Astrocyte (in vitro differentiated cells and primary cell): Measurements from ENCODE around the gene BRICD5. TPM values are rescaled to one million over a fixed set of nuclear protein-coding genes. Genes with fewer than 3 reads are reported as not detected.

ENCODE experiments used
- DNase-seq: peaks from one replicate; pipeline ENCODE4 v3.0.0-alpha.2; 2010; ENCODE audit warnings: low read depth
- FAIRE-seq: peaks from 2 replicates; lab custom pipeline; 2011; peaks lifted over from hg19 to GRCh38; lab: Jason Lieb, UNC
- H2AFZ ChIP-seq: 2 replicates; pipeline ENCODE4 v1.6.0; 2012; ENCODE audit warnings: low read depth, low read length, inconsistent platforms
- H3K27ac ChIP-seq: 2 replicates; pipeline ENCODE4 v1.5.1; 2011; ENCODE audit warnings: low read depth, low read length, inconsistent platforms
- H3K27me3 ChIP-seq: 2 replicates; pipeline ENCODE4 v1.6.0; 2011; ENCODE audit warnings: low read length, inconsistent platforms; ENCODE audit not compliant: insufficient read depth
- H3K36me3 ChIP-seq: 2 replicates; pipeline ENCODE4 v1.5.1; 2011; ENCODE audit warnings: low read length, inconsistent platforms; ENCODE audit not compliant: insufficient read depth
- H3K4me1 ChIP-seq: 2 replicates; pipeline ENCODE4 v1.5.1; 2011; ENCODE audit warnings: low read length, inconsistent platforms; ENCODE audit not compliant: insufficient read depth
- H3K4me2 ChIP-seq: 2 replicates; pipeline ENCODE4 v1.6.0; 2012; ENCODE audit warnings: low read length, inconsistent platforms
- H3K4me3 ChIP-seq: 2 replicates; pipeline ENCODE4 v1.5.1; 2011; ENCODE audit warnings: low read depth, mild to moderate bottlenecking, low read length, inconsistent platforms; ENCODE audit not compliant: insufficient read depth
- H3K79me2 ChIP-seq: 2 replicates; pipeline ENCODE4 v1.6.0; 2012; ENCODE audit warnings: mild to moderate bottlenecking, low read length, inconsistent platforms; ENCODE audit not compliant: insufficient read depth
- H3K9ac ChIP-seq: 2 replicates; pipeline ENCODE4 v1.6.0; 2012; ENCODE audit warnings: mild to moderate bottlenecking, low read length, inconsistent platforms
- H3K9me3 ChIP-seq: 2 replicates; pipeline ENCODE4 v1.5.1; 2012; ENCODE audit warnings: low read depth, mild to moderate bottlenecking, low read length, inconsistent platforms; ENCODE audit not compliant: insufficient read depth
- H4K20me1 ChIP-seq: 2 replicates; pipeline ENCODE4 v1.6.0; 2012; ENCODE audit warnings: low read length, inconsistent platforms; ENCODE audit not compliant: insufficient read depth
- H3K27ac Mint-ChIP-seq: one replicate; pipeline ENCODE4 v1.8.0; 2021; ENCODE audit warnings: mild to moderate bottlenecking, mixed read lengths; ENCODE audit not compliant: unreplicated experiment
- H3K27me3 Mint-ChIP-seq: one replicate; pipeline ENCODE4 v1.8.0; 2021; ENCODE audit warnings: low read depth, mixed read lengths; ENCODE audit not compliant: unreplicated experiment
- H3K36me3 Mint-ChIP-seq: one replicate; pipeline ENCODE4 v1.8.0; 2021; ENCODE audit warnings: low read depth, mixed read lengths; ENCODE audit not compliant: unreplicated experiment
- H3K4me1 Mint-ChIP-seq: one replicate; pipeline ENCODE4 v1.8.0; 2021; ENCODE audit warnings: low read depth, mixed read lengths; ENCODE audit not compliant: unreplicated experiment
- H3K4me3 Mint-ChIP-seq: one replicate; pipeline ENCODE4 v1.8.0; 2021; ENCODE audit warnings: mild to moderate bottlenecking, moderate library complexity, mixed read lengths; ENCODE audit not compliant: unreplicated experiment
- H3K9me3 Mint-ChIP-seq: one replicate; pipeline ENCODE4 v1.8.0; 2021; ENCODE audit warnings: mild to moderate bottlenecking, mixed read lengths; ENCODE audit not compliant: unreplicated experiment
- EZH2 ChIP-seq: IDR thresholded peaks from 2 replicates; pipeline ENCODE4 v1.6.1; 2012; ENCODE audit warnings: mild to moderate bottlenecking, low read length, inconsistent platforms; ENCODE audit not compliant: insufficient read depth
- total RNA-seq: library from RNA; stranded (reverse); gene quantifications from 2 replicates; pipeline ENCODE4 v1.2.1, GENCODE V29; 2021
- TF ChIP-seq, protein P1 (sequence below): IDR thresholded peaks from 2 replicates; pipeline ENCODE4 v1.5.1; 2011; ENCODE audit warnings: low read depth, mild to moderate bottlenecking, inconsistent platforms, low read length, moderate library complexity; ENCODE audit not compliant: insufficient read depth

Gene BRICD5
- total RNA-seq, 1 donor from 2014 or later = 6.4 TPM

DNA sequence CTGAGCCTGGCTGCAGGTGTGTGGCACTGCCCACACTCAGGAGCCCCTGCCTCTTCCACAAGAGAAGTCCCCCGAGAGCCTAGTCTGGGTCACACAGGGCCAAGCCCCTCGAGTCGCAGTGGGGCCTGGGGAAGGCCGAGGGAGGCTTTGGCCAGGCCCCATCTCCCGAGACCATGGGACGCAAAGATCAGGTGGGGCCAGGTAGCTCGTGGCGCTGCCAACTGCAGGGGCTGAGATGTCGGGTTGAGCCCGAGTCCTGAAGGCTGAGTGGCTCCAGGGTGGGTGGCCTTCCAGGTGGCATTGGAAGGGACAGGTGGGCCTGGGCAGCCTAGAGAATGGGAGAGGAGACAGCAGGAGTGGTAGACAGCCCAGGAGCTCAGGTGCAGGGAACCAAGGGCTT is 48.8 kb downstream of the BRICD5 start:
- H3K27ac ChIP-seq = no peak overlapping the region

DNA sequence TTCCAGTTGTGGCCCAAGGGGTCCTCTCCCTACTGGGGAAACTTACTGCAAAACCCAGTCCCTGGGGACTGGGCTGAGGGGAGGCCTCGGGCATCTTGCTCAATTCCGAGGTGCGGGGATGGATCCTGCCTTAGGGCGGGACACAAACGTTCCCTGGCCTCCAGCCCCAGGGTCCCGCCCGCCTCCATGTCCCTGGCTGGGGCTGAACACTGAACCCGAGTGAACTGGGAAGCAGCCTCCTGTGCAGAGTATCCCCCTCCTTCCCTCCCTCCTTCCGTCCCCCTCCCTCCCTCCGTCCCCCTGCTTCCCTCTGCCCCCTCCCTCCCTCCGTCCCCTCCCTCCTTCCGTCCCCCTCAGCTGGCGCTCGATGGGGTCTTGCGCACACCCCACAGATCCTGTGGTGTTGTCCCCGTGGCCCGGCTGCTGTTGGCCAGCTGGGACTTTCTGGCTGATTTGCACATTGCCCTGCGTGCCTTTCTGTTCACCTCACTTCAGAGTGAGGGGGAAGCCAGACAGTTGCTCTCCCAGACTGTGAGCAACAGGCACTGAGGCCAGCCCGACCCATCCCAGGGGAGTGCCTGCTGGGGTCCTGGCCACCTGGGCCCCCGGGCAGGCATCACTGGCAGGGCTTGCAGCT is 49.6 kb downstream of the BRICD5 start:
- Mint-ChIP-seq H3K4me3 (no peak overlapping the region), H3K4me1 (peaks cover 19% of the 10 kb centered on the region), H3K27ac (no peak overlapping the region), H3K27me3 (no peaks in the 10 kb centered on the region), H3K9me3 (no peaks in the 10 kb centered on the region), H3K36me3 (no peaks in the 10 kb centered on the region)
- peaks cover 50% of the 10 kb centered on the region for H3K4me1 ChIP-seq
- no peaks in the 10 kb centered on the region for H3K27me3 ChIP-seq
- peaks cover 94% of the 10 kb centered on the region for H3K79me2 ChIP-seq
- H3K9ac ChIP-seq = peak overlapping the region; percentile 52
- no peak overlapping the region for H2AFZ ChIP-seq
- DNase-seq = peak; percentile 52
- TF ChIP-seq, protein P1, sequence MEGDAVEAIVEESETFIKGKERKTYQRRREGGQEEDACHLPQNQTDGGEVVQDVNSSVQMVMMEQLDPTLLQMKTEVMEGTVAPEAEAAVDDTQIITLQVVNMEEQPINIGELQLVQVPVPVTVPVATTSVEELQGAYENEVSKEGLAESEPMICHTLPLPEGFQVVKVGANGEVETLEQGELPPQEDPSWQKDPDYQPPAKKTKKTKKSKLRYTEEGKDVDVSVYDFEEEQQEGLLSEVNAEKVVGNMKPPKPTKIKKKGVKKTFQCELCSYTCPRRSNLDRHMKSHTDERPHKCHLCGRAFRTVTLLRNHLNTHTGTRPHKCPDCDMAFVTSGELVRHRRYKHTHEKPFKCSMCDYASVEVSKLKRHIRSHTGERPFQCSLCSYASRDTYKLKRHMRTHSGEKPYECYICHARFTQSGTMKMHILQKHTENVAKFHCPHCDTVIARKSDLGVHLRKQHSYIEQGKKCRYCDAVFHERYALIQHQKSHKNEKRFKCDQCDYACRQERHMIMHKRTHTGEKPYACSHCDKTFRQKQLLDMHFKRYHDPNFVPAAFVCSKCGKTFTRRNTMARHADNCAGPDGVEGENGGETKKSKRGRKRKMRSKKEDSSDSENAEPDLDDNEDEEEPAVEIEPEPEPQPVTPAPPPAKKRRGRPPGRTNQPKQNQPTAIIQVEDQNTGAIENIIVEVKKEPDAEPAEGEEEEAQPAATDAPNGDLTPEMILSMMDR = no peak
- no peak for TF ChIP-seq EZH2
- peaks cover 2% of the 10 kb centered on the region for H3K36me3 ChIP-seq
- no peaks in the 10 kb centered on the region for H3K9me3 ChIP-seq
- H4K20me1 ChIP-seq = peaks cover 85% of the 10 kb centered on the region
- H3K27ac ChIP-seq = peak overlapping the region; percentile 42
- no peak for FAIRE-seq
- H3K4me2 ChIP-seq = peak overlapping the region; percentile 57
- H3K4me3 ChIP-seq = no peak overlapping the region

More for the DNA sequence above, 48.8 kb downstream of the BRICD5 start:
- H3K4me1 Mint-ChIP-seq = peaks cover 16% of the 10 kb centered on the region
- no peaks in the 10 kb centered on the region for H3K9me3 Mint-ChIP-seq
- no peaks in the 10 kb centered on the region for H3K9me3 ChIP-seq
- H3K4me2 ChIP-seq = no peak overlapping the region
- no peak overlapping the region for H3K4me3 Mint-ChIP-seq
- no peaks in the 10 kb centered on the region for H3K27me3 ChIP-seq
- peaks cover 5% of the 10 kb centered on the region for H3K36me3 ChIP-seq
- H3K27me3 Mint-ChIP-seq = no peaks in the 10 kb centered on the region
- TF ChIP-seq EZH2 = no peak
- TF ChIP-seq, protein P1 = no peak
- H3K36me3 Mint-ChIP-seq = no peaks in the 10 kb centered on the region
- peaks cover 85% of the 10 kb centered on the region for H4K20me1 ChIP-seq
- H3K4me3 ChIP-seq = no peak overlapping the region
- peaks cover 44% of the 10 kb centered on the region for H3K4me1 ChIP-seq
- H2AFZ ChIP-seq = no peak overlapping the region
- H3K79me2 ChIP-seq = peaks cover 92% of the 10 kb centered on the region
- H3K9ac ChIP-seq = no peak overlapping the region
- H3K27ac Mint-ChIP-seq = no peak overlapping the region
- FAIRE-seq (no peak), DNase-seq (no peak)

Other genes starting within 250 kb of the BRICD5 start
- 2,350 and 2,534 TPM in 2 replicates for gene RPS2, start 246.0 kb downstream of the BRICD5 start, total RNA-seq
- gene RNF151, start 244.0 kb downstream of the BRICD5 start, total RNA-seq = not detected in 2 replicates
- 24.4 and 28.5 TPM in 2 replicates for gene TBL3, start 238.8 kb downstream of the BRICD5 start, total RNA-seq
- gene NOXO1, start 229.4 kb downstream of the BRICD5 start, total RNA-seq = 0.89 TPM in 1 of 2 replicates, not detected in the other
- gene GFER, start 226.7 kb downstream of the BRICD5 start, total RNA-seq = 30.4 and 32.1 TPM in 2 replicates
- gene SYNGR3, start 220.9 kb downstream of the BRICD5 start, total RNA-seq = 4.8 and 6.0 TPM in 2 replicates
- gene ZNF598, start 201.0 kb downstream of the BRICD5 start, total RNA-seq = 46.0 and 50.0 TPM in 2 replicates
- 2.1 and 2.9 TPM in 2 replicates for gene NPW, start 191.1 kb downstream of the BRICD5 start, total RNA-seq
- gene NHERF2, start 184.0 kb downstream of the BRICD5 start, total RNA-seq = 92.5 and 106 TPM in 2 replicates
- gene NTHL1, start 163.0 kb downstream of the BRICD5 start, total RNA-seq = 13.2 and 13.7 TPM in 2 replicates
- 89.5 and 94.6 TPM in 2 replicates for gene TSC2, start 162.9 kb downstream of the BRICD5 start, total RNA-seq
- gene PKD1, start 75.0 kb downstream of the BRICD5 start, total RNA-seq = 112 and 128 TPM in 2 replicates
- 1.2 and 1.4 TPM in 2 replicates for gene RAB26, start 62.2 kb downstream of the BRICD5 start, total RNA-seq
- gene TRAF7, start 55.1 kb downstream of the BRICD5 start, total RNA-seq = 92.1 and 93.1 TPM in 2 replicates
- 0.66 and 1.3 TPM in 2 replicates for gene CASKIN1, start 14.3 kb downstream of the BRICD5 start, total RNA-seq
- gene MLST8, start 5.4 kb downstream of the BRICD5 start, total RNA-seq = 32.6 and 34.7 TPM in 2 replicates
- 19.4 and 21.1 TPM in 2 replicates for gene PGP, start 4.0 kb upstream of the BRICD5 start, total RNA-seq
- gene E4F1, start 12.7 kb upstream of the BRICD5 start, total RNA-seq = 22.5 and 22.8 TPM in 2 replicates
- 1.2 and 1.3 TPM in 2 replicates for gene DNASE1L2, start 25.6 kb upstream of the BRICD5 start, total RNA-seq
- gene ECI1, start 40.7 kb upstream of the BRICD5 start, total RNA-seq = 53.4 and 56.4 TPM in 2 replicates
- gene RNPS1, start 57.3 kb upstream of the BRICD5 start, total RNA-seq = 193 and 209 TPM in 2 replicates
- gene ABCA3, start 129.9 kb upstream of the BRICD5 start, total RNA-seq = 4.8 and 4.9 TPM in 2 replicates
- 5.5 and 6.4 TPM in 2 replicates for gene CCNF, start 218.6 kb upstream of the BRICD5 start, total RNA-seq
- 5.8 and 6.0 TPM in 2 replicates for gene TEDC2, start 249.2 kb upstream of the BRICD5 start, total RNA-seq